GM21825 (cell line): ENCODE data around the gene EP400.

Experiments
- ATAC-seq: cut with Tn5 transposase; IDR thresholded peaks from one replicate; pipeline ENCODE4 v1.9.1; 2021; ENCODE audit warnings: mild to moderate bottlenecking, moderate library complexity; ENCODE audit not compliant: unreplicated experiment

Gene EP400

DNA sequence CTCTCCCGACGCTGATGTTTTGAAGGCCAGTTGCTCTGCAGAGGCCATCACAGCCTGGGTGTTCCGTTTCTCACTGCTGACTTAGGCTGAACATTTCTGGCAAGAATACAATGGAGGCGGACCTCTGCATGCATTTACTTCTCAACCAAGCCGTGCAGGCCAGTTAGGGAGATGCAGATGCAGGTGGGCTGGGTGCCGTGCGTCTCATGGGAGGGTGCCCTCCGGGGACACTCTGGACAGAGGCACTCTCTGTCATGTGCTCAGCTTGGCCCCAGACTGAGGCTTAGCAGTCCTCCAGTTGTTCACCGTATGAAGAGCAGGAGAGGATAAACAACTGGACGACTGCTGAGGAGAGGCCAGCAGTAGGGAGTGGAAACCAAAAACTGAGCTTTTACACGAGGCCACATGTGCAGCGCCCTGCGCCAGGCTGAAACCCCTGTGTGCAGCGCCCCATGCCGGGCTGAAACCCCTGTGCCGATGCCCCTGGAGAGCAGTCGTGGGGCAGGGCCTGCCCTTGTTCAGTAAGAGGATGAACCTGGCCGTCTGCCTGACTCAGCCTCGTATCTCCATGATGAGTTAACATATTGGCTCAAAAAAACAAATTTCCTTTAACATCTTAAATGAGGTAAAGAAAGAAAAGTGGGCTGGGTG lies 162.0 kb downstream of the EP400 start:
- no peak for ATAC-seq

DNA sequence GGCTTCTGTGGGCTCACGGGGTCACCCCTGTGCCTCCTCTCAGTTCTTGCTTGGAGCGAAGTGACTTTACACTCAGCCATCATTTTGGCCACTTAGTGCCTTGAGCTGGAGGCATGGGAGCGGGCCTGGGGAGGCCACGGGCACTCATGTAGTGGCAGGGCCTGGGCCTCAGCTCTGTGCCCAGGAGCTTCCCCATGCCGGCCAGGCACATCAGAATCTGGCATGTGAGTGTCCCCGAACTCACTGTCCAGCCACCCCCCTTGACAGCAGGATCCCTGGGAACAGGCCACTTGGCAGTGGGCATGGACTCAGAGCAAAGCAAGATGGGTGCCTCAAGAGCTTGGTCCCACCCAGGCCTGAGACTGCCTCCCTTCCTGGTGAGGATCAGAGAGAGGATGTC lies 164.9 kb downstream of the EP400 start:
- ATAC-seq: no peak

DNA sequence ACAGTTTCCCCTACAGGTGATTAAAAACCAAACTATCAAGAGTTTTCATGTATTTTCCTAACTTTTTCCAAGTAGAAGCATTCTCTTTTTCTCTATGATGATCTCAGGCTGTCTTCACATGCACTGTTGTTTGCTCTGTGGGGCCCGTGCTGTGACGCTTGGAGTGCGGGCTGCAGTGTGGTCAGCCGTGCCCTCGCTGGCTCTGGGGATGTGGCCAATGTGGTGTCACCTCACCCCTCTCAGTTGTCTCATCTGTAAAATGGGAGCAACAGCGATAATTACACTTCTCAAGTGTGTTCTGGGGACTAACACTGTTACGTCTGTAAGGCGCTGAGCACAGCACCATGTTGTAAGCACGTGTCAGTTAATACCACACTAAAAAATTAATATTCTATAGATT lies 165.8 kb downstream of the EP400 start:
- ATAC-seq: no peak

DNA sequence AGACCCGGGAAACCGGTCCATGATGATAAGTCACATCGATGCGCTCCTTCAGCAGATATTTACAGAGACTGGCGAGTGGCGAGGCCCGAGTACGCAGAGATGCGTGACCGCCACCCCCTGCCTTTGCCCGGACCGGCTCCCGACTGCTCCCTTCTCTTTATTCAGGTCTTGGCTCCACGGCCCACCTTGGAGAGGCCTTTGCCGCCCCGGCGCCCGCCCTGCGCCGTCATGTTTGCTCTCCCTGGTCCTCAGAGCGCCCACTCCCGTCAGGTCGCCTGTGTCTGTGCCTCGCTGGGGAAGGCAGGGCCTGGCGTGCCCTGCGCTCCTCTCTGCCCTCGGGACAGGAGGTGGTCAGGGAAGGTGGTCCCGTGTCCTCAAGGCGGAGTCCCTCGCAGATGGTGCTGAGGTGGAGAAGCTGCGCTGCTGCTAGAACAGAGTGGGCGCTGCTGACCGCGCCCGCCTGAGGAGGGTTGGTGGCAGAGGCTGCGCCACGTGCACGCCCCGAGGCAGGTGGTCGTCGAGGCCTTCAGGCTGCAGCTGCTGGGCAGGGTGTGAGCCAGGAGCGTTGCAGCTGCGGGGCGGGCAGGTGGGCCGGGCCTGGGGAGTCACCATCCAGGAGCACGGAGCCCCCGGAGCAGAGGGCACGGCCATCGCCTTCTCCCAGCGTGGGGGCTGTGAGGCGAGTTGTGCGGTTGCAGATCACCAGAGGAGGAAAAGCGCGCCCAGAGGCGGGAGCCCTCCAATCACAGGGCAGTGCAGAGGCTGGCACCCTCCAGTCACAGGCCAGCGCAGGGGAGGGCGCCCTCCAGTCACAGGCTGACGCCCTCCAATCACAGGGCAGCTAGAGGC lies 167.2 kb downstream of the EP400 start:
- ATAC-seq: no peak

DNA sequence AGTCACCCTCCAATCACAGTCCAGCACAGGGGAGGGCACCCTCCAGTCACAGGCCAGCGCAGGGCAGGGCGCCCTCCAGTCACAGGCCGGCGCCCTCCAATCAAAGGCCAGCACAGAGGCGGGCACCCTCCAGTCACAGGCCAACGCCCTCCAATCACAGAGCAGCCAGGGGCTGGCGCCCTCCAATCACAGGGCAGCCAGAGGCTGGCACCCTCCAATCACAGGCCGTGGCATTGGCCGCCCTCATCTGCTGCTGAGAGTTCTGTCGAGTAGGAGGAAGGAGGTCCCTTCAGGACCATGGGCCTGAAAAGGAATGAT lies 167.8 kb downstream of the EP400 start:
- no peak for ATAC-seq

DNA sequence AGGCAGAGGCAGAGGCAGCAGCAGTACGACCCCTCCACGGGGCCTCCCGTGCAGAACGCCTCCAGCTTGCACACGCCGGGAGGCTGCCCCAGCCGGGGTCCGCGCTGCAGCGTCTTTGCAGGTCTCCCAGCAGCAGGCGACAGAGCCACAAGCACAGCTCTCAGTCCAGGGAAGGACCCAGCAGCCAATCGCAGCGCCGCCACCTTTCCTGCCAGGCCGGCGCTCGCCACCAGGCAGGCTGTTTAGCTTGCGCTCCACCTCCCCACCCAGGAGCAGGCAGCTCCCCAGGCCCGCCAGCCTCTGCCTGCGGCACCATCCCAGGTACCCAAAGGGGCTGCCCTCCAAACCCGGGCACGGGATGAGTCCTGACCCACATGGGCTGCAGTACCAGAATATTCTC lies 169.1 kb downstream of the EP400 start:
- no peak for ATAC-seq

DNA sequence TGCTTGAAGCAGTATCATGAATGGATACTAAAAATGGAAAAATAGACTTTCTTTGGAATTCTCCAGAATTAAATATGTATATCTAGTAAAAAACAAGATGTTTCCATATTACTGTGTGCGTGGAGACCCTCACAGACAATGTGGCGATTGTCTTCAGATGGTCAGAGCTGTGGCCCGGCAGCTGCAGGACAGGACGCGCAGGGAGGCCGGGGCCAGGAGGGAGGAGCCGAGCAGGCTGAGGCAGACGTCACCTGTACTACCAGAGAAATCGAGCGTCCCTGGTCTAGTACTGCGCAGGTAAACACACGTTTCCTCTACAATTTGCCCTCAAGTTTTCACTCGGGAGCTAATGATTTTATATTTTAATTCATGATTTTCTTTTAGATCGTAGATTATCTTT lies 171.5 kb downstream of the EP400 start:
- ATAC-seq: no peak

DNA sequence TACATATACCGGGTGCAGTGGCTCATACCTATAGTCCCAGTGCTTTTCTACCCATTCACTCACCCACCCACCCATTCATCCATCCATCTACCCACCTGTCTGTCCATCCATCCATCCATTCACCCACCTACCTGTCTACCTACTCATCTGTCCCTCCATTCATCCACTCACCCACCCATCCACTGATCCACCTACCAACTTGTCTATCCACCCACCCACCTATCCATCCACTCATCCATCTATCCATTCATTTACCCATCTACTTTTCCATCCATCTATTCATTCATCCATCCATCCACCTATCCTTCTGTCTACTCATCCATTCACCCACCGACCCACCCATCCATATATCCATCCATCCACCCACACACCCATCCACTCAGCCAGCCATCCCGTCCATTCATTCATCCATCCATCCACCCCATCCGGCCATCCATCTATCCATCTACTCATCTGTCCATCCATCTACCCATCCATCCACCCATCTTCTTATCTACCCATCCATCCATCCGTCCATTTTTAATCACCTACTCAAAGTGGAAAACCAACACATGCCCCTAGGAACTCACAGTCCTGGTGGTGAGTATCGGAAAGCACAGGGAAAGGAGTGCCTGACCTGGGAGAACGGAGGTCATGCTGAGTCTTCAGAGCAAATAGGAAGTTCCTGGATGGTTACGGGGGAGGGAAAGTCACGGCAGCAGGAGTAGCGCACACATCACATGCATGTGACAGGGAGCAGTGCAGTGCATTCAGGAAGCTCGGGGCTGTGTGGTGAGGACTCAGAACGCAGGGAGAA lies 174.4 kb downstream of the EP400 start:
- no peak for ATAC-seq

DNA sequence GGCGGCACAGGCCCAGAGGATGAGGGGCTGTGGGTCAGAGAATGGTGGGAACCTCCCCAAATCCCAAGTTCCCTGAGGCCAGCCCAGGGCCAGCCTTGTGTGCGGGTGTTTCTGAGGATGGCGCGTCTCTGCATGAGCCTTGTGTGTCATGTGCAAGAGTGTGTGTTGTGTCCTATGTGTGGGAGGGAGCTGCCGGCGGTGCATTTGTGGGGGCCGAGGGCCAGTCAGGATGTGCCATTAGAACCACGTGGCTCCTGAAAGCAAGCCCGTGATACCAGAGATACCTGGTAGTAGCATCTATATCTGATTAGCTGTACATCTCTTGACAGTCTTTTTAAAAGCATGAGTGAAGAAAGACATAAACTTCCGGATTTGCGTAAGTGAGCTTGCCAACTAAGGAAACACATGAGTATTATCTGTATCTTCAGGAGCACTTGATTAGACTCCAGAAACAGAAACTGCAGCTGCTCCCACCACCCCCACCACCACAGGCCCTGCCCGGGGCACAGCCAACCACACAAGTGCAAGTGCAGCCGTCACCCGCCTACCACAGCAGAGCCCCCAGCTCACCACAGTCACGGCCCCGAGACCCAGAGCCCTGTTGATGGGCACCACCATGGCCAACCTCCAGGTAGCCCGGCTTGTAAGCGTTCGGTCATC lies 175.2 kb downstream of the EP400 start:
- no peak for ATAC-seq

DNA sequence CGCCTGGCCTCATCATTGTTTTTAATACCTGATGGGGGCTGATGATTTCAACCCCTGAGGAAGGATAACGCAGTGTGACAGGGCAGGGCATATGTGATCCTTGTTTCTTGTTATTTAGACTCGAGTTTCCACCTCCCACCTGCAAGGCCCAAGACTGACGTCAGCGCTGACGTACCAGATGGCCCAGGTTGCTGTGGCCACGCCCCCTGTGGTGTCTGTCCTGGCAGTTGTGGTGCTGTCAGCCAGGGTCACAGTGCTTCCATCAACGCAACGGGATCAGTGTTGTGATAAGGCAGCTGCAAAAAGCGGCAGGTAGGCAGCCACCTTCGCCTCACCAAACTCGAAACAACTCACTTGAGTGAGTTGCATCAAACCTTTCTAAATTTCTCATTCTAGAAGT lies 176.0 kb downstream of the EP400 start:
- no peak for ATAC-seq

DNA sequence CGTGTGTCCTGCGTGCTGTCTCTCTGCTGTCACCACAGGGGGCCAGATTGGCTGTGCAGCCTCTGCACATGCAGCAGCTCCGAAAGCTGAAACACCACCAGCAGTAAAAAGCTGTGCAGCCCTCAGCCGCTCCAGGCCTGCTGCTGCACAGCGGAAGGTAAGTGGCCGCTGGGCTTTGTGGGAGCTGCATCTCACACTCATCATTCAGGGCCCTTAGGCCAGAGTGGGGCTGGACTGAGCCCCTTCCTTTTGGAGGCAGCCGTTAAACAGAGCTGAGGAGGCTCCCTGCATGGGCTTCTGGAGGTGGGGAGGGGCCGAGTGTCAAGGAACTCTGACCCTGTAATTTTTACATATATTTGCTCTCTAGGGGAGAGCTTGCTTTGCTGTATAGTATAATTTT lies 177.3 kb downstream of the EP400 start:
- ATAC-seq: no peak

DNA sequence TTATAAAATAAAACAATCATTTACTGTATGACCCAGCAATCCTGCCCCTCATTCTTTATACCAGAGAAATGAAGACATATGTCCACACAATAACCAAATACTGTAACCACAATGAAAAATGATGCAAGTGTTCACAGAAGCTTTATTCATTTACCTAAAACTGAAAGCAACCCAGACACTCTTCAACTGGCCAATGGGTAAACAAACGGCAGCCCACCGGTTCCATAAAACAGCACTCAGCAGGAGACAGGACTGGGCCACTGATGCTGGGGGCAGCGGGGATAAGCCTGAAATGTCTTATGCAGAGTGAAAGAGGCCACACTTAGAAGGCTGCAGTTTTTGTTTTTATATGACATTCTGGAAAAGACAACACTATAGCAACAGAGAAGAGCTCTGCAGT lies 179.3 kb downstream of the EP400 start:
- ATAC-seq: no peak

DNA sequence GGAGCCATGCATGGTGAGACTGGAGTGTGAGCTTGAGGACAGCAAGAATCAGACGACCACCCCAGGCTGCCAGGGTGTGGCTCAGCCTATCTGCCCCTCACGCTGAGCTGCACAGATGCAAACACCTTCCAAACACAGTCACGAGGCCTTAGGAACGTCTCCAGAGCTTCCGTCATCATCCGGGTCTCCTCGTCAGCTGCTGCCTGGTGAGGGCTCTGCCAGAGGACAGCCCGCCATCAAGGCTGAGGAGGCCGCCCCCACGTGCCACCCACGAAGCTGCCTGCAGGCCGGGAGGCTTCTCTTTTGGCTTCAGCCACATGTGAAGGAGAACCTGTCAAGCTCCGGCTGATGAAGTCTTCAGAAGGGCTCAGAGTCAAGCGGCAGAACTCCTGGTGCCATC lies 180.9 kb downstream of the EP400 start:
- no peak for ATAC-seq
